GM19043 (cell line): Measurements from ENCODE around the gene STOML1.

Source experiments
- ATAC-seq: cut with Tn5 transposase; IDR thresholded peaks from one replicate; pipeline ENCODE4 v1.9.1; 2021; ENCODE audit warnings: low read depth; ENCODE audit not compliant: unreplicated experiment

STOML1 gene

GRCh38 chr15:73991726-73992593 lies at the start of gene STOML1:
TSS of gene STOML1 (minus strand) at chr15:73992295. CDS start at chr15:73992223, 72 bp downstream.
- ATAC-seq = peak; percentile 64

- ATAC-seq = no peak
Measured at GRCh38 chr15:74041311-74041756, 49.2 kb upstream of the STOML1 start.

GRCh38 chr15:74040109-74040850 lies 48.2 kb upstream of the STOML1 start:
- ATAC-seq = no peak

GRCh38 chr15:74039656-74040010 lies 47.5 kb upstream of the STOML1 start:
- ATAC-seq = no peak

- ATAC-seq = no peak
Measured at GRCh38 chr15:74038707-74039655, 46.9 kb upstream of the STOML1 start.

- no peak for ATAC-seq
Measured at GRCh38 chr15:74037171-74038117, 45.3 kb upstream of the STOML1 start.

GRCh38 chr15:74036271-74037170 lies 44.4 kb upstream of the STOML1 start:
- no peak for ATAC-seq

GRCh38 chr15:74035121-74036017 lies 43.3 kb upstream of the STOML1 start:
- no peak for ATAC-seq

GRCh38 chr15:74034206-74034755 lies 42.2 kb upstream of the STOML1 start:
- no peak for ATAC-seq

GRCh38 chr15:74032606-74033561 lies 40.8 kb upstream of the STOML1 start:
- no peak for ATAC-seq

GRCh38 chr15:74032046-74032445 lies 40.0 kb upstream of the STOML1 start:
- ATAC-seq = no peak

- no peak for ATAC-seq
Measured at GRCh38 chr15:74028646-74029045, 36.6 kb upstream of the STOML1 start.

GRCh38 chr15:74027688-74028087 lies 35.6 kb upstream of the STOML1 start:
- ATAC-seq = no peak

- ATAC-seq = no peak
Measured at GRCh38 chr15:74025436-74025835, 33.3 kb upstream of the STOML1 start.

- ATAC-seq = no peak
Measured at GRCh38 chr15:74024687-74025086, 32.6 kb upstream of the STOML1 start.
